Tibial artery (tissue), 4 donors: Measurements from ENCODE around the gene COPB2.
A peak's percentile ranks its signal among the peaks of the same experiment; 100 is the strongest.
"Not testable (repeated sequence)": the region's sequence is repeated elsewhere in the genome, so short reads cannot be mapped to it uniquely, and the experiment has no call there.

ENCODE experiments used
- DNase-seq, 2 donors: peaks; one replicate each; pipeline ENCODE4 v3.0.0-alpha.2; 2019
- H3K27ac ChIP-seq, 2 donors: fragments of 200-600 bp; sonication (generic) in 1 of 2; 1 replicate in 1 of 2; 2 replicates in 1 of 2; pipeline ENCODE4 v1.5.1; 2018 to 2019; ENCODE audit warnings: mild to moderate bottlenecking in 1 of 2
- H3K27me3 ChIP-seq, 2 donors: fragments of 200-600 bp; sonication (generic) in 1 of 2; one replicate each; pipeline versions ENCODE4 v1.5.1 to v1.6.0; 2016 to 2019
- H3K36me3 ChIP-seq, 3 donors: fragments of 200-600 bp; sonication (generic) in 2 of 3; one replicate each; pipeline ENCODE4 v1.5.1; 2016 to 2019; ENCODE audit warnings: mild to moderate bottlenecking in 2 of 3
- H3K4me1 ChIP-seq, 4 donors: fragments of 200-600 bp; sonication (generic) in 2 of 4; 1 replicate in 3 of 4; 2 replicates in 1 of 4; pipeline ENCODE4 v1.5.1; 2016 to 2019
- H3K4me3 ChIP-seq, 2 donors: fragments of 200-600 bp; sonication (generic) in 1 of 2; 1 replicate in 1 of 2; 2 replicates in 1 of 2; pipeline ENCODE4 v1.5.1; 2018 to 2019; ENCODE audit warnings: mild to moderate bottlenecking in 2 of 2
- H3K9me3 ChIP-seq, 3 donors: fragments of 200-600 bp; sonication (generic) in 1 of 3; one replicate each; pipeline ENCODE4 v1.5.1; 2016 to 2019
- intact Hi-C: fragments of 100-400 bp; cut with DNase I; formaldehyde crosslinking; loops from one replicate; pipeline ENCODE4 v1.15.0; 2023; ENCODE audit warnings: low total_unique reads
- TF ChIP-seq, protein P1 (sequence below), 2 experiments: fragments of 200-600 bp in 1 of 2; fragments of 450-650 bp in 1 of 2; IDR thresholded peaks; one replicate each; pipeline ENCODE4 v1.5.1; 2017 to 2019; ENCODE audit warnings: antibody characterized with exemption in 2 of 2, mild to moderate bottlenecking in 1 of 2, moderate library complexity in 1 of 2

COPB2 gene

DNA sequence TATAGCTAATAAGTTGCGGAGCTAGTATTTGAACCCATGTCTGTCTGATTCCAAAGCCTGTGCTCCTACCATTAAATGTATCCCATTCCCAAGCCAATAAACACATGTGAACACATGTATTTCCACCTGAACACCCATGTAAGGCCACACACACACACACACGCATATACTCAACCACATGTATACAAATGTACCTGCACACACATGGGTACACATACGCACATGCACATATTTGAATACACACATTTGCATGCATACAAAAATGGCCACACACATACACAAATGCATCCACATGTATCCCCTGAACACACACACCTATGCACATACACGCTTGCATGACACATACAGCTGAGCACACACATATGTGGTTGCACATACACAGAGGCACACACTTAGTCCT lies 51.0 kb downstream of the COPB2 start:
- no peak overlapping the region for H3K27ac ChIP-seq
- intact Hi-C loops: no loop called here
- H3K36me3 ChIP-seq: no peaks in the 10 kb centered on the region
- TF ChIP-seq, protein P1, sequence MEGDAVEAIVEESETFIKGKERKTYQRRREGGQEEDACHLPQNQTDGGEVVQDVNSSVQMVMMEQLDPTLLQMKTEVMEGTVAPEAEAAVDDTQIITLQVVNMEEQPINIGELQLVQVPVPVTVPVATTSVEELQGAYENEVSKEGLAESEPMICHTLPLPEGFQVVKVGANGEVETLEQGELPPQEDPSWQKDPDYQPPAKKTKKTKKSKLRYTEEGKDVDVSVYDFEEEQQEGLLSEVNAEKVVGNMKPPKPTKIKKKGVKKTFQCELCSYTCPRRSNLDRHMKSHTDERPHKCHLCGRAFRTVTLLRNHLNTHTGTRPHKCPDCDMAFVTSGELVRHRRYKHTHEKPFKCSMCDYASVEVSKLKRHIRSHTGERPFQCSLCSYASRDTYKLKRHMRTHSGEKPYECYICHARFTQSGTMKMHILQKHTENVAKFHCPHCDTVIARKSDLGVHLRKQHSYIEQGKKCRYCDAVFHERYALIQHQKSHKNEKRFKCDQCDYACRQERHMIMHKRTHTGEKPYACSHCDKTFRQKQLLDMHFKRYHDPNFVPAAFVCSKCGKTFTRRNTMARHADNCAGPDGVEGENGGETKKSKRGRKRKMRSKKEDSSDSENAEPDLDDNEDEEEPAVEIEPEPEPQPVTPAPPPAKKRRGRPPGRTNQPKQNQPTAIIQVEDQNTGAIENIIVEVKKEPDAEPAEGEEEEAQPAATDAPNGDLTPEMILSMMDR (IDR thresholded peaks at IDR 0.05): no peak
- no peak overlapping the region for H3K4me3 ChIP-seq
- DNase-seq: no peak
- H3K27me3 ChIP-seq: no peaks in the 10 kb centered on the region
- no peaks in the 10 kb centered on the region for H3K4me1 ChIP-seq
- no peaks in the 10 kb centered on the region for H3K9me3 ChIP-seq

DNA sequence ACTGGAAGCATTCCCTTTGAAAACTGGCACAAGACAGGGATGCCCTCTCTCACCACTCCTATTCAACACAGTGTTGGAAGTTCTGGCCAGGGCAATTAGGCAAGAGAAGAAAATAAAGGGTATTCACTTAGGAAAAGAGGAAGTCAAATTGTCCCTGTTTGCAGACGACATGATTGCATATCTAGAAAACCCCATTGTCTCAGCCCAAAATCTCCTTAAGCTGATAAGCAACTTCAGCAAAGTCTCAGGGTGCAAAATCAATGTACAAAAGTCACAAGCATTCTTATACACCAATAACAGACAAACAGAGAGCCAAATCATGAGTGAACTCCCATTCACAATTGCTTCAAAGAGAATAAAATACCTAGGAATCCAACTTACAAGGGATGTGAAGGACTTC lies 54.8 kb downstream of the COPB2 start:
- H3K4me3 ChIP-seq, DNase-seq, H3K4me1 ChIP-seq, H3K9me3 ChIP-seq, intact Hi-C loops, H3K36me3 ChIP-seq, H3K27ac ChIP-seq: not testable (repeated sequence)
- peaks cover 0 to 23% of the 10 kb centered on the region in 2 donors for H3K27me3 ChIP-seq

DNA sequence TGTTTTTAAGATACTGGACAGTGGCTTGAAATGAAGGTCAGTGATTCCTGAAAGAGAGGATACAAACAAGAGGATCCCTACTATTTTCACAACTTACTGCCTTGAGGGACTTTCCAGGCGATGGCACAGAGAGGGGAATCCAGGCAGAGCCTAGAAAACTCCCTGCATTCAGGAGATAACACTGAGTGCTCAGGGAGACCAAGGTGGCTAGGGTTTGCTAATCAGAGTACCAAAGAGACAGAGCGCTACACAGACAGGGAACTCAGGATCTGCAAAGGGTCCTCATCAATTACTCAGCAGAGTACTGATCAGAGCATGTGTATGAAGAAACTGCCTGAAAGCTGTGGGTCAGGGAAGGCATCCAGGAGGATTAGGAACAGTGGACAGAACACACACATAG lies 57.4 kb downstream of the COPB2 start:
- intact Hi-C loops: no loop called here
- no peak for DNase-seq
- Histone ChIP-seq H3K4me1 (peaks cover 0 to 7% (median 0%) of the 10 kb centered on the region in 4 donors), H3K36me3 (no peaks in the 10 kb centered on the region), H3K27me3 (peaks cover 0 to 23% of the 10 kb centered on the region in 2 donors), H3K4me3 (no peak overlapping the region), H3K27ac (no peak overlapping the region), H3K9me3 (no peaks in the 10 kb centered on the region)
- TF ChIP-seq, protein P1 (IDR thresholded peaks at IDR 0.05): no peak

DNA sequence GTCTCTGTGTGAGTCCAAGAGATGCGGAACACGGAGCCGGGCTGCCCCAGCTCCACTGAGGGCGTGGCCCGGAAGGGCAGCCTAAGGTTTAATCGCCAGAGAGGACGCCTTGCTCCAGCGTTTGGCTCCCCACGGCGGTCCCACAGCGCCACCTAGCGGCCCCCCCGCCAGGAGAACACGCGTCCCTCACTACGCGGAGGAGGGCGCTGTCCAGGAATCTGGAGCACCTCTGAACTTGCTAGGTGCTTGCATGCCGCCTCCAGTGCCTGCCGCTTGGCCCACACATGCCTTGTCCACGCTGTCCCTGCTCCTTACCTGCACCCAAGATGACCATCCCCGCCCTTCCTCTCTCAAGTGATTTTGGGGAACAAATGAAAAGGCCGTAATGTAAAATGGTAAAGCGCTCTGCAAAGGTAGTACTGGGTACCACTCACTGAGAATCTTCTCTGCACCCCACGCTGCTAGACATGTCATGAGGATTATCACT lies 60.0 kb downstream of the COPB2 start:
- H3K4me3 ChIP-seq: no peak overlapping the region
- no peak overlapping the region for H3K27ac ChIP-seq
- intact Hi-C loops: loop anchor here (10.0 kb wide), 1 partner anchor 395 kb away; no protein-coding TSS in a partner anchor

DNA sequence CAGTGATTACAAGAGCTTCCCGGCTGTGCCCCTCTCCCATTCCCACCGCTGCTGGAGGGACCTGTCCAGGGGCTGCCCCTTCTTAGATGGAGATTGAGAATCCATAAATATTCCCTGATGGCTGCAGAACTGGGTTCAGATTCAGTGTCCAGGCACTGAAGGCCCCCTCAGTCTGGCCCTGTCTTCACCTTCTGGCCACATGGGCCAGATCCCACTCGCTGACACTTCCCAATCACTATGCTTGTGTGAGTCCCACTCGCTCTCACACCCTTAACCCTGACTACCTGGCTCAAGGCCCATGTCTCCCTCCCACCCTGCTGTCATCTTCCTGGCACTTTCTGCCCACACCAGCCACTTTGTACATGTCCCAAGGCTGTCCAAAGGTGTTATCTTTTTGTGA lies 61.1 kb downstream of the COPB2 start:
- Histone ChIP-seq H3K4me1 (peaks cover 0 to 7% (median 0%) of the 10 kb centered on the region in 4 donors), H3K27ac (no peak overlapping the region), H3K27me3 (peaks cover 0 to 23% of the 10 kb centered on the region in 2 donors), H3K36me3 (no peaks in the 10 kb centered on the region), H3K4me3 (no peak overlapping the region), H3K9me3 (no peaks in the 10 kb centered on the region)
- intact Hi-C loops: loop anchor here (10.0 kb wide), 1 partner anchor 394 kb away; no protein-coding TSS in a partner anchor
- DNase-seq: no peak
- TF ChIP-seq, protein P1 (IDR thresholded peaks at IDR 0.05): no peak

More for the DNA sequence above, 60.0 kb downstream of the COPB2 start:
- Histone ChIP-seq H3K27me3 (peaks cover 0 to 23% of the 10 kb centered on the region in 2 donors), H3K4me1 (peaks cover 0 to 7% (median 0%) of the 10 kb centered on the region in 4 donors), H3K9me3 (no peaks in the 10 kb centered on the region), H3K36me3 (no peaks in the 10 kb centered on the region)
- TF ChIP-seq, protein P1 (IDR thresholded peaks at IDR 0.05): peak; percentile 87 to 94
- DNase-seq: peak; percentile 72 to 82

DNA sequence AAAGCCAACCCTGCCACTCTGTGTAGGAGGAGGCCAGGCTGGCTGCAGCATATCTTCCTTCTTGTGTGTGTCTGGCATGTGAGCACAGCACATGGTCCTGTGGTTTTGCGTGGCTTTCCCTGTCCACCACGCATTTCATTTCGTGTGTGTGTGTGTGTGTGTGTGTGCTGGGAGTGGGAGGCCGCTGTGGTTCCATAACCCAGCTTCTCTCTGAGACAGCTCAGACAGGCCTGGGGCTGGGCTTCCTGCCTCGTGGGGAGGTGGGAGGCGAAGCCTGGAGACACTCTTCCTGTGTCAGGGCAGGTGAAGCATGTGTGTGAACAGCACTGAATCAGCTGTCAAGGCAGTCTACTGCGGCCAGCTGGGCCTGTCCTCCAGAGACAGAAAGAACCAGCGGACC lies 61.6 kb downstream of the COPB2 start:
- H3K4me3 ChIP-seq: no peak overlapping the region
- peaks cover 0 to 23% of the 10 kb centered on the region in 2 donors for H3K27me3 ChIP-seq
- intact Hi-C loops: loop anchor here (10.0 kb wide), 1 partner anchor 393 kb away; no protein-coding TSS in a partner anchor
- no peak overlapping the region for H3K27ac ChIP-seq
- H3K9me3 ChIP-seq: no peaks in the 10 kb centered on the region
- H3K4me1 ChIP-seq: peaks cover 0 to 7% (median 0%) of the 10 kb centered on the region in 4 donors
- DNase-seq: no peak
- TF ChIP-seq, protein P1 (IDR thresholded peaks at IDR 0.05): no peak
- H3K36me3 ChIP-seq: no peaks in the 10 kb centered on the region
